CD4-positive, alpha-beta T cell treated with Interferon alpha-2 for 1 hour (primary cell): Measurements from ENCODE around the gene CEP164.
"Not testable (repeated sequence)": the region's sequence is repeated elsewhere in the genome, so short reads cannot be mapped to it uniquely, and the experiment has no call there.

Source experiments
- DNase-seq, 2 donors: peaks; one replicate each; pipeline ENCODE4 v3.0.0-alpha.2; 2020 to 2022

CEP164 gene

DNA sequence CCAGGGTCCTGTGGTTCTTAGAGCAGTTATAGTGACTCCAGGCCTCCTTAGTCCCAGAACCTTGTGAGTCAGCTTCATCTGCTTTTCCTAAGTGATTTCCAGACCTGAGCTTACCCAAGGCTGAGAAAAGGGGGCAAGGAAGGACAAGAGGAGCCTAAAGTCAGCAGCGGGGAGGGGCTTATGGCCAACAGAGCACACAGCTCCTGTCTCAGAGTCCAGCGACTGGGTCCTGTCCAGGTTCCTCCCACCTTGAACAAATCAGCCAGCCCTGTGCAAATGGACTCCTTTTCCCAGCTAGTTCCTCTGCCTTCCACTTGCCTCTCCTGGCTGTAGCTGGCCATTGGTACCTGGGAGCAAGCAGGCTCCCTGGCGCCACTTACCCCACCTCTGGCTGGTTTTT lies 22.5 kb upstream of the CEP164 start:
- no peak for DNase-seq

DNA sequence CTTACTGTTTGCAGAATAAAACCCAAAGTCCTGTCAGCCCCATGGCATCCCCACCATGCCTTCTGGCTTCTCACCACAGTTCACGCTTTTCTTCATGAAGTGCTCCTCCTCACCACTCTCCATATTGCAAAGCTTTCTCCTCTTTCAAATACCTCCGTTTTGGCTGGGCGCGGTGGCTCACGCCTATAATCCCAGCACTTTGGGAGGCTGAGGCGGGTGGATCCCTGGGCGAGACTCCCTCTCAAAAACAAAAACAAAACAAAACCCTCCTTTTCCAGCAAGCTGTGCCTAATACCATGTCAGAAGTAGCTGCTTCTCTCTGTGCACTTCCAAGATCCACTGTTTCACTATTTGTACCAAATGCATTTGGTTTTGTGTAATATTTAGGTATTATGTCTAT lies 18.3 kb upstream of the CEP164 start:
- no peak for DNase-seq

DNA sequence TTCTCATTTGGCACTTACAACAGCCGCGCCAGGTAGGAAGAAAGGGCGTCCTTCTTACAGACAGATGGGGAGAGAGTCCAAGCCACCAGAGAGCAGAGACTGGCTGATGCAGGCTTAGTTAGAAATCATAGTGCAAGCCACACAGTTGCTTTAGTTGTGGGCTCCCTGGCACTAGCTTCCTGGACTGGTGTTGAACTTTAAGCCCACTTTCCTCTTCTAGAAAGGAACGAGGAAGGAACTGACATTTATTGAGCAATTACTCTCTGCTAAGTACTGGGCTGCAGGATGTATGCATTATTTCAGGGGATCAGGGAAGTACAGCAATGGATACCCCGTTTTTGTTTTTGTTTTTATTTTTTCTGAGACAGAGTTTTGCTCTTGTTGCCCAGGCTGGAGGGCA lies 14.6 kb upstream of the CEP164 start:
- no peak for DNase-seq

DNA sequence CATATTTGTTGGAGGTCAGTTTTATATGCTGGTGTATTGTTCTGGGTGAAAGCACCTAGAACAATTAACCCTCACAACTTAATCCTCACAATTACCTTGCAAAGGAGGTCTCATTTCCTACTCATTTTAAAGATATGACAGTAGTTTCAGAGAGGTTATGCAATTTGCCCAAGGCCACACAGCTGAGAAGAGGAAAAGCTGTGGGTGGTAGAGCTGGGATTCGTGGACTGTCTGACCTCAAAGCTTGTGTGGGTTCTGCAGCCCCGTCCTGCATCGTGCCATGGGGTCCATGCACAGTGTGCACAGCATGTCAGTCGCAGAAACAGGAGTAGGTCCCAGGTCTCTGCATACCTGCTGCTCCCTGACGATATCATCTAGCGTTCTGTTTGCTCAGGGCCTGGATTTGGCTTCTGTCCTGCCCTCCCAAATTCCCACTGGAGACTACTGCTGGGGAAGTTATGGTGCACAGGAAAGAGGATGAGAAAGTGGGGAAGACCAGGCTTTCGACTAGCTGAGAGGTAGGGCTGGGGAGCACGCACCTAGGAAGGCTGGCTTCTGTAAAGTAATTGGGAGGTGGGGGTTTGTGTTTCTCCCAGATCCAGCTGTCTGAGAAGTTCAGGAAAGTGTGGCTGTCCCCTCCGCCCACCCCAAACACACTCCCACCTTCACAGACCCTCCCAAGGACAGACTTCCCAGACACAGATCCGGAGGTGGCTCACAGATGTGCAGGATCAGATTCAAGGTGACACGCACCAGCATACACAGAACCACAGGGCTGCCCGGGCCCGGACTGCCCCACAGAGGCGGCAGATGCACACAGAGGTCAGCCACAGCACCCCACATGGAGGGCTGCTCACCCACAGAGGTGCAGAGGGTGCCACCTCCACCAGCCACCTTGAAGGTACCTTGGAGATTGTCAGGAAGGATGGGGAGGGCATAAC lies 13.6 kb upstream of the CEP164 start:
- DNase-seq = no peak

DNA sequence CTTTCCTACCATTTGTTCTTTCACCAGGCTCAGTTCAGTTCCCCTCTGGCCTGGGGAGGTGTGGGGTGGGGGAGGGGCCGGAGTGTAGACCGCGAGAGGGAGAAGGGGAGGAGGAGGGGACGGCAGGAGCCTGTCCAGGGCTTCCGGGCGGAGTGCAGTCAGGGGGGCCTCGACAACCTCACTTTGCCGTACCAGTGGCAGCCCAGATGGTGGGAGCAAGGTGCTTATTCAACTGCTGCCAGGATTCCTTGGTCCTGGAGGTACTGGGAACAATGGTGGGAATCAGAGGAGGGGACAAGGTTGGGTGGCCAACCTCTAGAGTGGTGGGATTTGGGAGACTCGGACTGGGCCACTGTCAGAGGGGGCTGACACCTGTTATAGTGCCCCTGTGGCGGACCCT lies 12.8 kb upstream of the CEP164 start:
- DNase-seq = no peak

DNA sequence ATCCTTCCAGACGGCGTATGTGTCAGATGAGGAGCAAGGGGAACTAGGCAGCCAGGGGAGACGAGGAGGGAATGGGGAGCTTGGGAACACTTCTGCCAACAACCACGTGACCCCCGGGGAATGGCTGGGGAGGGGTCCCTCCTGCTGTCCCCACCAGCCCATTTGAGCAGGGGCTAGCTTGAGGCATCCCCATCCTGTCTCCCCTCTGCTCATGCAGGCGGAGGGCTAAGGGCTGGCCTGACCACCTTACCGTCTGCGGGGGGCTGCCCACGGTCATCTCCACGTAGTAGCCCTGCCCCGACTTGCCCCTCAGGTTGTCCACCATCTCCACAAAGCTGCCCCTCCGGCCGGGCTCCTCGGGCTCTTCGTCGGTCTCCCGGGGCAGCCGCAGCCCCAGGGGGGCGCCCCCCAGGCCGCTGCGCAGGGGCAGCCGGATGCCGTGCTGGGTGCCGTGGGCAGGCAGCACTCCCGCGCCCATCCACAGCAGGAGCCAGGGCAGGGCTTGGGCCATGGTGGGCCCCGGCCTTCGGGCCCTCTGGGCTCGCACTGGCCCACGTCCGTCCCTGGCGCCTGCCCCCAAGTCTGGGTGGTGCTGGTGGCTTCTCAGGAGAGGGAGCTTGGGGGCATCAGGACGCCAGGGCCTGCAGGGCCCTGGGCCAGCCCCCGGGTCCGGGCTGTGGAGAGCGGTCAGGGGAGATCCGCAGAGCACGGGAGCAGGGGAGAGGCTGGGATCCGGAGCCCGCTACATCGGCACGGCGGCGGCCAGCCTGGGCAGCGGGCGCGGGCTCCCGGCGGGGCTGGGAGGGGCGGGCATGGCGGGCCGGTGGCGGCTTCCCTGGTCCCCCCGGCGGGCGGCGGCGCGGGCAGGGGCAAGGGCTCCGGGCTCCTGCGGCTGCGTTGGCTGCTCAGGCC lies 12.1 kb upstream of the CEP164 start:
- DNase-seq = peak in 1 of 2 donors; percentile 18

DNA sequence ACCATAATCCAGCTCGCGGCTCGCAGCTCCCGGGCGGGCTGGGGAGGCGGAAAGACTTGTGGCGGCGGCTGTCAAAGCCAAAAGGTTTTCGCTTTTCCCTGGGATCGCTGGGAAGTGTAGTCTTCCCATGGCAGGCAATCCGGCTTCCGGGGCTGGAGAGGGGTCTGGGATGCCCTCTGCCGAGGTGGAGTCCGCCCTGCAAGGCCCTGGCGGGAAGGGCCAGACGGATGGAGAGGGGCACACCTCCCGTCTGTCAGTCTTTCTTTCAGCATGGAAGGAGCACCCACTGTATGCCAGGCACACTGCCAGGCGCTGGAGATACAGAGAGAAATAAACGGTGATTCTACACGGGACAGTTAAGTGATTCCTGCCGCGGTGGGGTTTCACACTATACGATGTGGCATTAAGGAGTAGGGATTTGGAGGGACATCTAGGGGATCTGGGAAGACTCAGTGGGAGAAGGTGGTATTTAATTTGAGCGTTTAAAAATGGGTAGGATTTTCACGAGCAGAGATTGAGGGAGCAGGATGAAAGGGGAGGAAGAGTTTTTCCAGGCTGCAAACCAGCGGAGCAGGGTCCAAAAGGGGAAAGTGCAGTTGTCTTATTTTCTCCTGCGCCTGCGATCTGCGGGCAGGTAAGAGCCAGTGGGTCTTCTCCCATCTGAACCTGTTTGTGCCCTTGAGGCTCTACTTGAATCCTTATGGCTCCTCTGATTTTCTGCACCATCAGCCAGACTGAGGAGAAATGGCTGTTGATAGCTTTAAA lies 11.3 kb upstream of the CEP164 start, which contains the start of gene BACE1:
TSS of gene BACE1 (minus strand) at position 60 of the 765 bp plus-strand sequence. CDS start 461 bp downstream, outside the sequence.
- no peak for DNase-seq

DNA sequence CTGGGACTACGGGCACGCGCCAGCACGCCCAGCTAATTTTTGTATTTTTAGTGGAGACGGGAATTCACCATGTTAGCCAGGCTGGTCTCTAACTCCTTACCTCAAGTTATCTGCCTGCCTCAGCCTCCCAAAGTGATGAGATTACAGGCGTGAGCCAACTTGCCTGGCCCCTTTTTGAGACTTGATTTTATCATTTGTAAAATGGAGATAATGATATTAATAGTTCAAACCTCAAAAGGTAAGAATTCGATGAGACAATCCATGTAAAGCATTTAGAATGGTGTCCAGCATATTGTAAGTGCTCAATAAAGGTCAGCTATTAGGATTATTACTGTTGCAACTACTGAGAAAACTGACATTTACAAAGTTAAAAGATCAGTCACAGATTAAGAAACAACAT lies 8.9 kb upstream of the CEP164 start:
- no peak for DNase-seq

DNA sequence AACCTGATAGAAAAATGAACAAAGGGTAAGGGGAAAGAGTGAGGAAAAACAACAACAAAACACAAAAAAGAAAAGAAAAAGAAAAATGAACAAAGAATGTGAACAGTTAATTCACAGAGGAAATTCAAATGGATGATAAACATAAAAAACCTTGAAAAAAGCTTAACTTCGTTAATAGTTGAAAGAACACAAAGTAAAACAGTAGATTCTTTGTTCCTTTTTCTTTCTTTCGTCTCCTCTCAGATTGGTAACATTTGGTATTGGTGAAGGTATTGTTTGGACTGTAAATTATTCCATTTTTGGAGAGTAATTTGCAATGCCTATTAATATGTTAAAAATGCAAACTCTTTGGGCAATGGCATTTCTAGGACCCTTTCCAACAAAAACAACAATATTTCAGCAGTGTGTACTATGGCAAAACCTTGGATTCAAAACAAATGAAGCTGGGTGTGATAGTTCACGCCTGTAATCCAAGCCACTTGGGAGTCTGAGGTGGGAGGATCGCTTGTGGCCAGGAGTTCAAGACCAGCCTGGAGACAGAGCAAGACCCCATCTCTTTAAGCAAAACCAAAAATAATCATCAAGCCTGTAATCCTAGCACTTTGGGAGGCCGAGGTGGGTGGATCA lies 8.3 kb upstream of the CEP164 start:
- no peak for DNase-seq

DNA sequence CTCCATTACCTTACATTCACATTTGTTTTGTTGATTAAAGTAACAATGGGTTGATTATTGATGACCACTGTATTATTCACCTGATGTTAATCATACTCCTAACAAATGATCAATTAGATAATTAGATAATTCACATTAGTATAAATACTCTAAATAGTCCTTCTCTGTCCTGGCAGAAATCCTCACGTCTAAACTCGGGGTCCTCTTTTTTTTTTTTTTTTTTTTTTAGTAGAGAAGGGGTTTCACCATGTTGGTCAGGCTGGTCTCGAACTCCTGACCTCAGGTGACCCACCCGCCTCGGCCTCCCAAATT lies 443 bp upstream of the CEP164 start:
- not testable (repeated sequence) for DNase-seq

DNA sequence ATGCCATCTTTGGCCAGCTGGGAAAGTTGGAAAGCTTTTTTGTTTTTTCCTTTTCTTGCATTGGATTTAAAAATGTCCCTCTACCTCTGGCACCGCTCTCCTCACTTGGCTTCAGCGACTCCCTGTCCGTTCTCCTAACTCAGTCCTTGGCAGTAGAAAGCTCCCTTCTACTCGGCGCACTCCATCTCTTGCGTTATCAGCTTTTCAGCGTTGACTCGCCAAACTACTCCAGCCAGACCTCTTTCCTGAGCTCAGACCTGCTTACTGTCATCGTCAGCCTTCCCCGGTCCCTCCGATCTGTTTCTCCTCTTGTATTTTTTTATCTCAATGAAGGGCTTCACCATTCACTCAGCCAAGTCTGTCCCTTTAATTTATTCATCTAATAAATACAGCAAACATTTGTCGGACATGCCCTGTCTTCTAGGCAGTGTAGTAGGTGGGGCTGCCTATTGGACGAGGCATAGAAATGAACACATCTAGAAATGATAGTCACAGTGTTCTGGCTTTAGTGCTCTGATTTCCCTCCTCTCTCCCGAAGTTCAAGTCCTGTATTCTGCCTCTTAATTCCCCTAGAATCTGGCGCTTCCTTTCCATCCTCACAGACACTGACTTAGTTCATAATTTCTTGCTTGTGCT lies 839 bp downstream of the CEP164 start:
- DNase-seq = peak in 1 of 2 donors; percentile 18

DNA sequence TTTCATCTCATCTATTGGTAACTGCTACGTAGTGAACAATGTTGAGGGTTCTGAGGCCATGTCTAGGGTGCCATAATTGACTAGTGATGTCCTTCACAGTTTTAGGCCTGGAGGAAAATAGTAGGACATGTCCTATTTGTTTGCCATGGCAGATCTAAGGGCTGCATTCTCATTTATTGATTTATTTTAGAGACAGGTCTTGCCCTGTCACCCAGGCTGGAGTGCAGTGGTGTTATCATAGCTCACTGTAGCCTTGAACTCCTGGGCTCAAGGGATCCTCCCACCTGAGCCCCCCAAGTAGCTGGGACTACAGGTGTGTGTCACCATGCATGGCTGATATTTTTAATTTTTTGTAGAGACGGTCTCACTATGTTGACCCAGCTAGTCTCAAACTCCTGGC lies 5.2 kb downstream of the CEP164 start:
- no peak for DNase-seq

DNA sequence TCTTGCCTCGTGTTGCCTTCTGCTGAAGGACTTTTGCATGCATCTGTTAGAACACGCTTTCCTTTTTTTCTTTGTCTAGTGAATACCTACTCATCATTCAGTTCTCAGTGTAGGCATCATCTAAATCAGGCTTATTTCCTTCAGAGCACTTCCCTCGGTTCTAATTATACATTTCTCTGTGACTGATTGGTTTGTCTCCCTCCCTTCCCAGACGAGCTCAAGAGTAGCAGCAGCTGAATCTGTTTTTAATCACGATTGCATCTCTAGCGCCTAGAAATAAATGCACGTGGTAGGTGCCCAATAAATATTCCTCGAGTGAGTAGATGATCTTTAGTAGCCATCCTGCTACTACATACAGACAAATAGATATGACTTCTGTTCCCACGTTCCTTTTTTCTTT lies 6.3 kb downstream of the CEP164 start:
- DNase-seq = no peak

DNA sequence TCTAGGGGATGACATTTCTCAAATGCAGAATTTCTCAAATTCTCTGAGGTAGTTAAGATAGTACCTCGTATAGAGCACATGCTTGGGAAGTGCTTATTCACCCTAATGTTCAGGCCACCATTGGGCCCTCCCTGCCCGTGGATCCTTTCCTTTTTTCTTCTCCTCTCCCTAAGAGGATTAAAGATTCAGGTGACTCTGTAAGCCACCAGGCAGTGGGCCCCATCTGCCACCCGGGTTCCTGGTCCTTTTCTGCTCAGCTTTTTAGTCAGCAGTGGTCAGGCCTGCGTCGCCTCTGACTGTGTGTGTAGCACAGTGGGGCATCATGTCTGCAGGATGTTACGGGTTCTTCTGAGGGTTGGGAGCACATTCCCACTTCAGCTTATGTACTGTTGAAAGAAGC lies 7.2 kb downstream of the CEP164 start:
- DNase-seq = no peak

DNA sequence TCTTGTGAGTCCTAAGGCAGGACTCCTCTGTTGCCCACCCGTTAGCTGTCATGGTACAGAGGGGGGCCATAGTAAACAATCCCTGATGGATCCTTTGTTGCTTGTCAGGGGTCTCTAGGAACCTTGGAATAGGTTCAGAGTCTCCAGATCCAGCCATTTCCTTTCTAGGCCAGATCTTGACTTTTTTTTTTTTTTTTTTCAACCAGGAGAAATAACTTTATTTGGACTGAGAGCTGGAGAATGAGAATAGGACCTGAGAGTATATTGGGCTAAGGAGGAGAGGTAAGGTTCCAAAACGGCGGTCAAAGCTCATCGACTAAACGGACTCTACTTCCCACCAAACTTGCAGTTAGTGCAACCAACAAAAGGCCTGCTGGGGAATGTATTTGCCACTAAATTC lies 7.7 kb downstream of the CEP164 start:
- DNase-seq = no peak

DNA sequence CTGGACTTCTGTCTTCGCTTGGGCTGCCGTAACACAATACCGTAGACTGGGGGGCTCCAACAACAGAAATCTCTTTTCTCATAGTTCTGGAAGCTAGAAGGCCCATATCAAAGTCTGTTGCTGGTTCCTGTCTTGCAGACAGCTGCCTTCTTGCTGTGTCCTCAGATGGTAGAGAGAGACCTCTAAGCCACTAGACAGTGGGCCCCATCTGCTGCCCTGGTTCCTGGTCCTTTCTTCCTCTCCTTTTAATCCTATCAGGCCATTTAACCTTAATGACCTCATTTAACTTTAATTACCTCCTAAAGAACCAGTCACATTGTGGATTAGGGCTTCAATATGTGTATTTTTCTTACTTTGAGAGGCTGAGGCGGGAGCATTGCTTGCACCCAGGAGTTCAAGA lies 9.4 kb downstream of the CEP164 start:
- DNase-seq = no peak

DNA sequence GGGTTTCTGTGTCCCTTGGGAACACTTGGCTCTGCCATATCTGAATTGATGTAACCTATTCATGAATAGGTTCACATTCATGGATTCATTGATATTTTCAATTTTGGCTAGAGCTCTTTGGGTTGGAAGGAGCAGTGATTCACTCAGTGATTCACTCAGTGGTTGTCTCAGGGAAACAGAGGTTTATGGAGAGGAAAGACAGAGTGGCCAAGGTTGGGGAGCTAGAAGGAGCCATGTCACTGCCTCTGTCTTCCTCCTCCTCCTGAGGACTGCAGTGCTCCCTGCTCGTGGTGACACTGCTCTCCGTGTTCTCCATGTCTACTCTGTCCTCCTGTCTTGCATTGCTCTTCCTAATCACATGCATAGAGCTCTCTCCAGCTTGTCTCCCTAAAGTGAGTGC lies 17.4 kb downstream of the CEP164 start:
- no peak for DNase-seq

DNA sequence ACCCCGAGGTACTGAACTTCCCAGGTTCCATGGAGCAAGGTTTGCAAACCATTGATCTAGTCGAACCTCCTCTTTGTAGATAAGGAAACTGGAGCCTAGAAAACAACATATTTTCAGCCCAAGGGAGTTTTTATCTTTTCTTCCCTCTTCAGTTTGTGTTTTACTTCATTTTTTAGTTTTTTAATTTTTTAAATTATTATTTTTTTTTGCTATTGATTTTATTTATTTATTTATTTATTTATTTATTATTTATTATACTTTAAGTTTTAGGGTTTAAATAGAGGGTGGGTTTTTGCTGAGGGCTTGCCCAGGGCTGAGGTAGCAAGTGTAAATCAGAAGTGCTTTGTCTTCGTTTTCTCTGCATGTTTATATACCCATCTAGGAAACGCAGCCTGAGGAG lies 26.9 kb downstream of the CEP164 start:
- DNase-seq = no peak

DNA sequence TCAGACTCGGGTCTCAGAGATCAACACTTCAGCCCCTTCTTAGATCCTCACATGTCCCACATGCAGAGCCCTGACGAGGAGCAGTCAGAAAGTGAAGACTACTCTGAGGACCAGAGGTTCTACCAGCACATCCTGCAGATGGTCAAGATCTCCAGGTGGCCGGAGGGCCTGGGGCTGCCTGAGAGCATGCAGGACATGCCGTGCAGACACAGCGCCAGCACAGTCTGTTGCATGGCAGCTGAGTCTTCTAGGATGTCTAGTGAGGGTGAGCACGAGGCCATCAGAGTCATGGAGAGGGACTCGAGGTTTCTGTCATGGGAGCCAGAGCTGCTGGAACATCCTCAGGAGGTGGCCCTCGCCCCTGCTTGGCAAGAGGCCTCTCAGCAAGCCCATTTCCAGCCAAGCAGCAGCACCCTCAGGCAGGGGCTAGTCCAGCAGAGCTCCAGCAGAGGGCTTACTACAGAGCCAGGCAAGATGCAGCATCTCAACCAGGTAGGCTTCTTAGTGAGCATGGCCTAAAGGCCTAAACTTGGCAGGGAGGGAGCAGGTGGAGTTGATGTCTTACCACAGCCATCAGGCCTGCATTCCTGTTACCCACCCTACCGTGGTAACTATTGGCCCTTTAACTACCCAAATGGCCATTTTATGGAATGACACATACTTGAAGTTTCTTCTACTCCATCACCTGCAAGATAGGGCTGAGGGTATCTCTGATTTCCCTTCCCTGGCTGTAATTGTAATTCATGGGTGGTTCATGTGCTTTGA lies 28.7 kb downstream of the CEP164 start:
- no peak for DNase-seq

DNA sequence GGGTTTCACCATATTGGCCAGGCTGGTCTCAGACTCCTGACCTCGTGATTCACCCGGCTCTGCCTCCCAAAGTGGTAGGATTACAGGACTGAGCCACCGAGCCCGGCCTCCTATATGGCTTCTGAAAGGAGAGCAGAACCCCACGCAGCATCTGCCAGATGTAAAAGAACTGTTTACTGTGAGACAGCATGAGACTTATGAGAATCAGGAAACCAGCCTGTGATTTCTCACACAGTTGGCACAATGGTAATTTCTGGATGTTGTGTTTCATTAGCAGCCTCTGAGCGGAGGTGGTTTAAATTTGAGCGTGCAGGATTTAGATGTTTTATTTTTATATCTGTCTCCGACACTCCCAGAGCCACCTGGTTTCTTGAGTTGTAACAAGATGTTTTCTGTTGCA lies 33.8 kb downstream of the CEP164 start:
- DNase-seq = no peak

DNA sequence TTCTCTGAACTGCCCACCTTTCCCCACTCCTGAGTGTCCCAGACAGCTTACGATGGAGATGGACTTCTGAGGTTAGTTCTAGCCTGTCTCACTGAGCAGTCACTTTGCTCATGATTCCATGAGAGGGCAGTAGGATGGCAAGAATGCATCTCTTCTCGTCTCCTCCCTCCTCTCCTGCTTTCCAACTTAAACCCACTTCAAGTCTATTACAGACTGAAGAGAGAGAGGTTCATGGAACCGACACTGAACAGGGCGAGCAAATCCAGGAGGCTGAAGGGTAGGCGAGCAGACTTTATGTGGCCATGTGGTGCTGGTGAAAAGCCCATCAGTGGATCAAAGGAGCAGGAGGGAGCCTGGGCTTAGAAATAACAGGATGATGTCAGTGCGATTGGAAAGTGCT lies 38.6 kb downstream of the CEP164 start:
- no peak for DNase-seq
